GM21576 (cell line): ENCODE measurements around the gene DEPP1.

Experiments
- ATAC-seq: cut with Tn5 transposase; IDR thresholded peaks from one replicate; pipeline ENCODE4 v1.9.1; 2021; ENCODE audit warnings: mild to moderate bottlenecking, moderate library complexity; ENCODE audit not compliant: unreplicated experiment

The DEPP1 gene

DNA sequence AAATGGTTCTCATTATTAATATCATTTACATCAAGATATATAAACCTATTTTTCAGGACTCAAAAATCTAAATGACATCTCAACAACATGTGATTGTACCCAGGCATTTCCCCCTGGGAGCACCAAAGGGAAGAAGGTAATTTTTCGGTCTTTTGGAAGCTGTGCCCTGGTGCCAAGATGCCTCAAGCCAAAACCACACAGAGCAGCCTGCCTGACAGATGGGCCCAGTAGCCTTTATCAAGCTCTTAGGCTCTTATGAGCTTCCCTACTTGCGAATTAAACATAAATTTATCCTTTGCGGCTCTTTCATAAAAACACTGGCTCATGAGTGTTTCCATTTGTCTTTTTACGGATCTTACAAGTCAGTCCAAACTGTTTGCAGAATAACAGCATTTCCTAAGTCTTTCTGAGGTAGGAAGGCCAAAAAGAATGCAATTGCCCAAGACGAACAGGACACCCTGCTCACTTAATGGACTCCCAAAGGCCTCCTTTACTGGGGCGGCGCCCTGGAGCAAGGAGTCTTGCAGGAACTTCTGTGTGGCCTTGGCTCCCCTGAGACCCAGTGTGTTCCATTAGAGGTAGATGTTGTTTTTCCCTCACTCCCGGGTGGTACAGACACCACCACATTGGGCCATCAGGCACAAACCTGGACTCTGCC is 23.1 kb downstream of the DEPP1 start:
- ATAC-seq = no peak

DNA sequence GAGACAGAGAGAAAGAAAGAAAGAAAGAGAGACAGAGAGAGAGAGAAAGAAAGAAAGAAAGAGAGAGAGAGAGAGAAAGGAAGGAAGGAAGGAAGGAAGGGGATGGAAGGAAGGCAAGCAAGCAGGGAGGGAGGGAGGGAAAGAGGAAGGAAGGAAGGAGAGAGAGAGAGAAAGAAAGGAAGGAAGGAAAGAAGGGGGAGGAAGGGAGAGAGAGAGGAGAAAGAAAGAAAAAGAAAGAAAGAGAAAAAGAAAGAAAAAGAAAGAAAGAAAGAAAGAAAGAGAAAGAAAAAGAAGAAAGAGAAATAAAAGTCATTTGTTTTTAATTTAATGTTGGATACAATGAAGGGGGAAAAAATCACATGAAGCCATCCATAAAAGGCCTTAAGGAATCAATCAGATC is 23.6 kb downstream of the DEPP1 start:
- no peak for ATAC-seq

DNA sequence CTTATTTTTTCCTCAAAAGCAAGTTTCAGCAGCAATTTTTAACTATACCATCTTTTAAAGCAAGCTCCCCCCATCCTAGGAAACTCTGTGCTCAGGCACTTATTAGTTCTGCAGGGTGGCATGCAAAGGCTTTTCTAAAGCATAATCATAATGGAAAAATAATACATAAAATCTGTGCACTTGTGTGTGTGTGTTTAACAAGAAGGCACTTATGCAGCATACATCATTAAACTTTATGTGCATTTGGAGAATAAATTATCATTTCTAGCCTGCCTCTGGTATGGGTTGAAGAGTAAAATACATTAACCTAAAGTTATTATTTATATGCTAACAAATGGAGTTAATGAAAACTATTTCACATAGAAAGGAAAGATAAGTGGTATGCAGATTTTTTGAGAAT is 24.6 kb downstream of the DEPP1 start:
- ATAC-seq = no peak

DNA sequence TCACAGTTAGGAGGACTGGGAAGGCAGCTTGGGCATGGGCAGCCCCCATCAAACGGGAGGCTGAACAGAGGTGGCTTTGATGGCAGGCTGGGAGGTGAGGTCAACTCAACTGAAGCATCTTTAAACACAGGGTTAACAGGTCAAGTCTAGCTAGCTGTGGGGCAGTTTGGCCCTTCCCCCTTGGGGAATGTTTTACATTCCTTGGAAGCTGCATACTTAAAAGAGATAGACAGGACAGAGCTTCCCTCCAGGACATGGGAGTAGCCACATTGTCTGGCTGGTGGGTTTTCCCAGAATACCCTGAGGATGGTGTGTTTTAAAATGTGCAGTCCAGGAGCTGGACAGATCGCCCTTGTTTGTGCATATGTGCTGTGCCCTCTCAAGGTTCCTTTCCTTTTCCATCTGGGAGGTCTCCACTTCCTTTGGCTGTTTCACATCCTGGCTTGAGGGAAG is 25.8 kb downstream of the DEPP1 start:
- no peak for ATAC-seq

DNA sequence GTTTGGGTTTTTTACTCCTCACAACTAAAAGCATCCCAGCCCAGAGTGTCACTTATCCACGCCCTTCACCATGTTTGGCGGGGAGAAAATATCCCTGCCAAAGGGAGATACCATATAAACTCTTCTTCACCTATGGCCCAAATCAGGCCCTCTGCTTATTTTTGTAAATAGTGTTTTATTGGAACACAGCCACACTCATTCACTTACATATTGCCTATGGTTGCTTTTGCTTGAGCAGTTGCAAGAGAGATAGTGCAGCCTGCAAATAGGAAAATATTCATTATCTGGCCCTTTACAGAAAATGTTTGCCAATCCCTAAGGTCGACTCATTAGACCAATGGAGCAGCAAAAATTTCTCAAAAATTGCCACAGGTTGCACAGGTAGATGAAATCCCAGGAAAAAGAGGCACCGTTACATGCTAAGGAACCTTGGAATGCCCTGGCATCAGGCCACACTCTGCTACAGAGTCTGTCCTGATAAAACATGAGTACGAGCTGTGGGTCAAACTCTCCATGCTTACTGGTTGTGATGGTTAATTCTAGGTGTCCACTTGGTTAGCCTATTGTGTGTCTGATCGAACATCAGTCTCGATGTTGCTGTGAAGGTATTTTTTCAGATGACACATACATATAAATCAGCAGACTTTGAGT is 26.9 kb downstream of the DEPP1 start:
- no peak for ATAC-seq

DNA sequence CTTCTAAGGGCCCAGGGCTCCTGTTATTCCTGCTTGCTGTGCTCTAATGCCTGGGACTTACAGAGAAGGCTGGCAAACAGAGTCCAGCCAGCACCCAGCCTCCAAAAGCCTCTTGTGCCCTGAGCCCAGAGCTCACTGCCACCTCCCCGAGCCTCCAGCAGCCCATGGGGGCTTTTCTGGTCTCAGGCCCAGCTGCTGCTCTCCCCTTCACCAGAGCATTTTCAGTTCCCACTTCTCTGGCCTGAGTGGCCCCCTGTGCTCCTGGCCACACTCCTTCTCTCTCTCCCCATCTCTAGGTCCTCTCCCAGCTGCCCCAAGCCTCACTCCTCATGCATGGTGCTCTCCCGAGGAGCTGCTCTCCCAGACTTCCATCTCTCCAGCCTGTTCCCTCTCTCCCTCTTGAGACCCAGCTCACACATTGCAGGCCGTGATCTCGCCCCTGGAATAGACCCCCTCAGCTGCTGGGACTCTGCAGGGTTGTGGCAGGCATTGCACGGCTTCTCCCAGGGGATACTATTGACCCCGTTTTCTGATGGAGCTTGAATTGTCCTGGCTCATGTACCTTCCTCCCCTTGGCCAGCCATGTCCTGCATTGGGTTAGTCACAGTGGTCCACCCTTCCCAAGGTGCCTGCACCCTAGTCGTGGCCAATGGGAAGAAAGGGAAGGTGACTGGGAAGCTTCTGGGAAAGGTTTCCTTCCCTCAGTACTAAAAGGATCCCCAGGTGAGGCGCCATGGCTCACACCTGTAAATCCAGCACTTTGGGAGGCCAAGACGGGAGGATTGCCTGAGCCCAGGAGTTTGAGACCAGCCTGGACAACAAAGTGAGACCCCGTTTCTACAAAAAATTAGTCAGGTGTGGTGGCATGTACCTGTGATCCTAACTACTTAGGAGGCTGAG is 28.0 kb downstream of the DEPP1 start:
- no peak for ATAC-seq

DNA sequence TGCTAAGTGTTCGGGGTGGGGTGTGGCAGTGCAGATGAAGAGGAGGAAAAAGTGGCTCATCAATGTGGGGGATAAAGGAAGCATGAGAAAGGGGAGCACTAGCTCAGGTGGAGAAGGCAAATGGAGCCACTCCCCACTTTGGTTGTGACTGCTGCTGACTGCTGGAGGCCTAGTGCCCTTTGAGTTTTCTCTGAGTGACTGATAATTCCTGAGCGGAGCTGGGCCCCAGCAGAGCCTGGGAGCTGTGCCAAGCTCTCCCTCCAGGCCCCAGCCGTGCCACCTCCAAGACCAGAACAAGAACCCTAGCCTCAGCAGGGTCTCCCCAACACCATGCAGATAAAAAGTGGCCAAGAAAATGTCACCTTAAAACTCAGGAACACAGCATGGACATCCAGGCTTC is 28.7 kb downstream of the DEPP1 start:
- ATAC-seq = no peak

DNA sequence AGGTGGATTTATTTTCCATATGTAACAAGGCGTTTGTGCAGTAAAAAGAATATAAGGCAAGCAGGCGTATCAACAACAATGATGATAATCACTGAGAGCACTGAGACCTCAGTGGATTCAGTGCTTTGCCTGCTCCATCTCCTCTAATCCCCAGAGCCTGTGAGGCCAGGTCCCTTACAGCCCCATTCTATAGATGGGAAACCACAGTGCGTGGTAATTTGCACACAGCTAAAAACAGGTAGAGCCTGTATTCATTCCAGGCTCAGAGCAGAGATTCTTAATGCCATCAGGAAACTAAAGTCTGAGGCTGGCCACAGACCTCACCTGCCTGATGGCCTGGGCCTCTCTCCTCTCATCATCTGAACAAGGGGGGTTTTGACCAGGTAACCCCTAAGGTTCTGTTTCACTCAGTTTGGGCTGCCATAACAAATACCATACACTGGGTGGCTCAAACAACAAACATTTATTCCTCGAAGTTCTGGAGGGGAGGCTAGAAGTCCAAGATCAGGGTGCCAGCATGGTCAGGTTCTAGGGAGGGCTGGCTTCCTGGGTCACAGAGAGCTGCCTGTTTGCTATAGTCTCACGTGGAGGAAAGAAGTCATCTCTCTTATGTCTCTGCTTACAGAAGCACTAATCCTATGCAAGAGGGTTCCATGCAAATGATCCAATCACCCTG is 29.3 kb downstream of the DEPP1 start:
- ATAC-seq = no peak

DNA sequence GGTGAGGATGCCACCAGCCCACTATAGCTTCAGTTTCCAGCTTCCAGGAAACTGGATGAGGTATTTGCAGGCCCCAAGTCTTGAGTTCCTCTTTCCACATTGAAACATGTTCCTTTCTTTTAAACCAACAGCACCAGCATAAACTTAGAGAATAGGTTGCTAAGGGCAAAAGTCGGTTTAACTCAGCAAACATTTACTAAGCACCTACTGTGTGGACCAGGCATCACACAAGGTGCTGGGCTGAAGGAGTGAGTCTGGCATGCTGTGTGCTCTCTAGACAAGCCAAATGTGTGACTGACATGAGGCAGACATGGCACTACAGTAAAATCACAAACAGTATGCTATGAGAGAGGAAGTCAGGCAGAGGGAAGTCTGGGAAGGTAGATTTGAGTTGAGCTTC is 30.0 kb downstream of the DEPP1 start:
- no peak for ATAC-seq

DNA sequence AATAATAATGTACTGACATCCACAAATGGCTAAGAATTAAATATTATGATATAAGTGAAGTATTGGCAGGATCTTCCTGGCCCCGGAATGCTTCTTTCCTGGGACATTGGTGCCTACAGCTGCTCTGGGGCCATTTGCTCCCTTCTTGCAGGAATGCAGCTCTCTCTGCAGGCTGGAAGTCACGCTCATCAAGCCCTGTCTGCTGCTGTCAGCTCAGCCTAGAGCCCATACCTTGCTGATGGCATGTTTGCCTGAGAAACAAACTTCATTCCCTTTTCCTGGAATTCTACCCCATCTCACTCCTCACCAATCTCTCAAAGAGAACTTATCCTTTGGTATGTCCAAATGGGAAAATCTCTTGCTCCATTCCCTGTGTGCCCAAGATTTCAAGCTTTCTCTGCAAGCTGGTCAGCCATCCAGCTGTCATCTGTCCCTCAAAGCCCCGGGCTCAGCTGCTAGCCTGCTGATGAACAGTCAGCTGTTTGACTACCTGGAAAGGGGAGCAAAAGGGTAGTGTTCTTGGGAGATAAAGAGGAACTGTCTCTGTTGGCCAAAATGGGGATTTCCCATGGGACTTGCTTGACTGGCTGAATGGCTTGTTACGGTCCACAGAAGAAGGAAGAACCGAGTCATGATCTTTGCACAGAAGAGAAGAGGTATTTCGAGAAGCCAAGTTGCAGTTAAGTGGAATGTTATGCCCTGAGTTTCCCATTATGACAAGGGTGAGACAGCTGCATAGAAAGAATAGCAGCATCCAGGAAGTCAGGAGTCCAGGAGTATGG is 31.0 kb downstream of the DEPP1 start:
- peak; percentile 52 for ATAC-seq

DNA sequence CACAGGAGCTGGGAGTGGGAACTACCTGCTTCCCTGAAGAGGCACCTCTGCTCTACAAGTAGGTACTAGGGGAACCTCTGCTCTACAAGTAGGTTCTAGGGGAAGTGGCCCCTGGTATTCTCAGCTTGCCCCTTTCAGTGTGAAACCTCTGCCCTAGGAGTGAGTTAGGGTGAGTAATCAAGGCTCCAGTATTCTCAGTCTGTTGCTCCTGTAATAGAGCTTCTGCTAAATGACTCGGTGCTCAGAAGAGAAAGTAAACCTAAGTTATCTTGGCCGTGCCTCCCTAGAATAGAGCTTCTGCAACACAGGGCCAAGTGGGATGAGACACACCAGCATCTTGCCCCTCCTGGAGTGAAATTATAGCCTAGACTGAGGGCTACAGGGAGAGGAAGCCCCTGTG is 32.4 kb downstream of the DEPP1 start:
- ATAC-seq = no peak

DNA sequence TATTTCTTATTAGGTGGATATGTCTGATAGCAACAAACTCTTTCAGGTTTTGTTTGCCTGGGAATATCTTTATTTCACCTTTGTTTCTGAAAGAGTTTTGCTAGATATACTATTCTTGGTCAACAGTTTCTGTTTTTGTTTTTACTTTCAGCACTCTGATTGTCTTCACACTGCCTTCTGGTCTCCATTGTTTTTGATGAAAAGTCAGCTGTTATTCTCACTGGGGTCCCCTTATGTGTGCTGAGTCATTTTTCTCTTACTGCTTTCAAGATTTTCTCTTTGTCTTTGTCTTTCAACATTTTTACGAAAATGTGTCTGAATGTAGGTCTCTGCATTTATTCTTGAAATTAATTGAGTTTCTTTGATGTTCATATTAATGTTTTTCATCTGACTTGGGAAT is 34.3 kb downstream of the DEPP1 start:
- peak; percentile 44 for ATAC-seq

DNA sequence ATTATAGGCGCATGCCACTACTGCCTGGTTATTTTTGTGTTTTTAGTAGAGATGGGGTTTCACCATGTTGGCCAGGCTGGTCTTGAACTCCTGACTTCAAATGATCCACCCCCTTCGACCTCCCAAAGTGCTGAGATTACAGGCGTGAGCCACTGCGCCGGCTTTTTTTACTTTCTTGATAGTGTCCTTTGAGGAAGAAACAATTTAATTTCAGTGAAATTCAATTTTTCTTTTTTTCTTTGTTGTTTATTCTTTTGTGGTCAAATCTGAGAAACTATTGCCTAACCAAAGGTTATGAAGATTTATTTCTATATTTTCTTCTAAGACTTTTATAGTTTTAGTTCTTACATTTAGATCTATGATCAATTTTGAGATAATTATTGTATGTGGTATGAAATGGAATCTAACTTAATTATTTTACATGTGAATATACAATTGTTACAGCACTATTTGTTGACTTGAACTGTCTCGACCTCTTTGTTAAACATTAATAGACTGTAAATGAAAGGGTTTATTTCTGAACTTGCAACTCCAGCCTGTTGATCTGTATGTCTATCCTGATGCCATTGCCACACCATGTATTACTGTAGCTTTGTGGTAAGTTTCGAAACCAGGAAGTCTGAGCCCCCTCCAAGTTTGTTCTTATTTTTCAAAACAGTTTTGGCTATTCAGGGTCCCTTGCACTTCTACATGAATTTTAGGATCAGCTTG is 38.8 kb downstream of the DEPP1 start:
- no peak for ATAC-seq

DNA sequence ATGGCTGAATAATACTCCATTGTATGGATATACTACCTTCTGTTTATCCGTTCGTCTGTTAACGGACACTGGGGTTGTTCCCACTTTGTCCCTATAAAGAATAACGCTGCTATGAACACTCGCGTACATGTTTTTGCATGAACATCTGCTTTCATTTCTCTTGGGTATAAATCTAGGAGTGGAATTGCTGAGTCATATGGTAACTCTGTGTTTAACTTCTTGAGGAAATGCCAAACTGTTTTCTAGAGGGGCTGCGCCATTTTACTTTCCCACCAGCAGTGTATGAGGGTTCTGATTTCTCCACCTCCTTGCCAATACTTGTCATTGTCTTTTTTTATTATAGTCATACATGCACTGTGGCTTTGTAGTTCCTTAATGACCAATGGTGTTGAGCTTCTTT is 39.7 kb downstream of the DEPP1 start:
- ATAC-seq = no peak

DNA sequence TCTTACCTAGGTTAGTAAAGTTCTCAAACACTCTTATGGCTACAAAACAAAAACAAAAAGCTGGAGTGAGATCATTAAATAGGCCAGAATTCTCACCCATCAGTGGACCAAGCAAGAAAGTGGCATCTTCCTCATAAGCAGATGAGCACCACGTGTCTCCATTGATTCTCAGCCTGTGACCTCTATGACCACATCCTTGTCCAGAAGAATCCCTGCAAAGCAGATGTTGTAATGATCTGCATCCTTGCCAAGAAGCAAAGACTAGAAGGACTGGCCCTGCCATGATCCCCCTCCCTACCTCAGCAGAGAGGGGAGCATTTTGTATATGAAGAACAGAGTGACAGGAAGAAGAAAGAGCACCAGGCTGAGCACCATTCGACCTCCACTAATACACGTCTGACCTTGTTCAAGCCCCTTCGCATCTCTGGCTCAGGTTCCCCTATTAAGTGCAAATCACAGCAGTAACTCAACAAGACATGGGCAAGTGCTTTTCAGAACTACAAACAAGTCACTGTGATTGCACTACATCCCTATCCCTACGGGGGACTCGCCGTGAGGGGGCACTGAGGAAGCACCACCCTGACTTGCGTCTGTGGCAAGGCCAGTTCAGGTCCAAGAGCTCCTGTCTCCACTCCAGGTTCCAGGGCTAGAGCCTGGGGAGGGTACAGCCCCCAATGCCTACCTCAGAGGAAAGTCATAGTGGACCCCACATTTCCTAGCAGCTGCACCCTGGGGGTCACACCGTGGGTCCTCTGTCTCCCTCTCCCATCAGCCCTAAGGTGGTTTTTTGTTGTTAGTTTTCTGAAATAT is 41.2 kb downstream of the DEPP1 start:
- ATAC-seq = no peak

DNA sequence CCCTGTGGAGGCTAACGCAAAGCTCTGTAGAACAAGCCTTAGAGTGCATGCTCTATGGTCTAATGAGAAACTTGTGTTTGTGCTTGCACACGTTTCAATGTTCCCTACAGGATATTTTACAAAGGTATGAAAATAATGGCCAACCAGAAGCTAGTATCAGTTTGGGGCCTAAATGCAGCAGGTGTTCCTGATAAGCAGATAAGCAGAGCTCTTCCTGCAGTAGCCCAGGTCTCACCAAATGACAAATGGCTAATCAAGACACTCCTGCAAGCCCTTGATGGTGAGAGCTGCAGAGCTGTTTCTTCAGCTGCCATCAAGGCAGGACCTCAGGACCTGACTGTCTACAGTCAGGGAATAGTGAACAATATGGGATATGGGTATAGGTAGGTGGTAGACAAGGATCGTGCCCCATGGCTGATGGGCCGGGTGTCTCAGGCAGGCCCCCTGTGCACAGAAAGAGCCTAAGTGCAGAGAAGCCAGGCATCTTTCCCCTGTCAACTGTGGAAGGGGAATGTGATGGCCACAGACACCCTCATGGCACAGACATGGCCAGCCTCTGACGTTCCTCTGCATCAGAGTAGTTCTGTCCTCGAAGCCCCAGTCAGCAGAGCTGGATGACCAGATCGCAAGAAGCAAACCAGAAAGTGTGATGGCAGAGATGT is 42.2 kb downstream of the DEPP1 start:
- ATAC-seq = no peak

DNA sequence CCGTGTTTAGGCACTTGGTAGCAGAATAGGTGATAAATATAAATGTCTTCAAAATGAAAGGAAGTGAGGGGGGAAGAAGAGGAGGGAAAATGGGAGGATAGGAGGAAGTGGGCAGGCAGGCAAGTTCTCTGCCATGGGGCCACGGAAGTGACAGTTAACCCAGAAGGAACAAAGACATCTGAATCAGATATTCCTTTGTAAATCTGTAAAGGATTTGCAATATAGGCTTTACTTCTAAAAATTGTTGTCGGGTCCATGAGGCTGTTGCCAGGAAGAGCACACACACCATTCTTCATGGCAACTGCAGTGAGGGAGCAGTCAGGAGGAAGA is 42.7 kb downstream of the DEPP1 start:
- no peak for ATAC-seq

DNA sequence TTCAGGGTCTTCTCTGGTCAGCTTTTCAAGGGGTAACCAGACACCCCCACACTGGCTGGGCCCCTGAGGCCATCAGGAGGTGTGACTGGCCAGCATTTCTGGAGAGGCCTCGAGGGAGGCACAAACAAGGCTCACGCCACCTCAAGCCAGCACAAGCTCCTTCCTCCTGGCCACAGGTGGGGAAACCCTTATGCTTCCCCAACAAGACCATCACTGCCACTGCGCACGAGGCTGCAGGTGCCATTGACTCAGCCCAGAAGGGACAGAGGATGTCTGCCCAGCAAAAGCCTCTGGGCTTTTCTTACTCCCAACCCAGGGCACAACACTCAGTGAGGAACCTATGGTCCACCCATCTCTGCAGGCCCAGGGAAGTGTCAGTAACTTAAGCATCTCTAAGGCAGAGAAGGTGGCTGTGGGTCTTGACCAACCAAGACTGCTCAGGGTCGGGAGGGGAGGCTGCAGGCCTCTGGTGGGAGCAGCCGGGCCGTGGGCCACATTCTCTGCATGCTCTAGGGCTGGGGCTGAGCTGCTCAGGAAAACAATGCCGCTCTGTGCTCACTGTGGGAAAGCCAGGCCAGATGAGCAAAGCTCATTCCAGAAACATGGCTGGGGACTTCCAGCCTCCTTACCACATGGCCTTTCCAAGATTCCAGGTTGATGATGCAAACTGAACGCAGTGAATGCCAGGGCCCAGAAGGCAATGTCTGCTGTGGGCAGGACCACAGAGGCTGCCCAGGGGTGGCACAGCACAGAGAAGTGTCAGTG is 43.2 kb downstream of the DEPP1 start:
- no peak for ATAC-seq
